HUES6 (cell line): Measurements from ENCODE around the gene DEPP1.
A peak's percentile ranks its signal among the peaks of the same experiment; 100 is the strongest.

ENCODE experiments used
- H3K27ac ChIP-seq: 2 replicates; pipeline ENCODE4 v1.7.0; 2013; ENCODE audit warnings: low read depth, mild to moderate bottlenecking, low read length, inconsistent platforms
- H3K27me3 ChIP-seq: 2 replicates; pipeline ENCODE4 v1.6.1; 2013; ENCODE audit warnings: low read length; ENCODE audit not compliant: control insufficient read depth, insufficient read depth
- H3K36me3 ChIP-seq: 2 replicates; pipeline ENCODE4 v1.6.1; 2013; ENCODE audit warnings: low read length; ENCODE audit not compliant: control insufficient read depth, insufficient read depth
- H3K4me1 ChIP-seq: 2 replicates; pipeline ENCODE4 v1.6.1; 2013; ENCODE audit warnings: low read length; ENCODE audit not compliant: control insufficient read depth, insufficient read depth
- H3K4me3 ChIP-seq: 2 replicates; pipeline ENCODE4 v1.5.1; 2013; ENCODE audit warnings: low read depth, low read length
- H3K9ac ChIP-seq: one replicate; pipeline ENCODE4 v1.6.1; 2013; ENCODE audit warnings: mild to moderate bottlenecking, low read length
- H3K9me3 ChIP-seq: 2 replicates; pipeline ENCODE4 v1.6.1; 2013; ENCODE audit warnings: low read depth, low read length; ENCODE audit not compliant: control insufficient read depth, insufficient read depth

The DEPP1 gene

GRCh38 chr10:44992732-44993225 lies 14.2 kb upstream of the DEPP1 start:
- Histone ChIP-seq H3K9me3 (no peaks in the 10 kb centered on the region), H3K27ac (no peak overlapping the region), H3K9ac (no peak overlapping the region), H3K4me3 (no peak overlapping the region), H3K36me3 (peaks cover 5% of the 10 kb centered on the region; the same call in 1 of the 2 replicates), H3K4me1 (peaks cover 45% of the 10 kb centered on the region), H3K27me3 (0 out of 2 replicates have a peak, but pooled peaks cover 3% of the 10 kb centered on the region)

DNA sequence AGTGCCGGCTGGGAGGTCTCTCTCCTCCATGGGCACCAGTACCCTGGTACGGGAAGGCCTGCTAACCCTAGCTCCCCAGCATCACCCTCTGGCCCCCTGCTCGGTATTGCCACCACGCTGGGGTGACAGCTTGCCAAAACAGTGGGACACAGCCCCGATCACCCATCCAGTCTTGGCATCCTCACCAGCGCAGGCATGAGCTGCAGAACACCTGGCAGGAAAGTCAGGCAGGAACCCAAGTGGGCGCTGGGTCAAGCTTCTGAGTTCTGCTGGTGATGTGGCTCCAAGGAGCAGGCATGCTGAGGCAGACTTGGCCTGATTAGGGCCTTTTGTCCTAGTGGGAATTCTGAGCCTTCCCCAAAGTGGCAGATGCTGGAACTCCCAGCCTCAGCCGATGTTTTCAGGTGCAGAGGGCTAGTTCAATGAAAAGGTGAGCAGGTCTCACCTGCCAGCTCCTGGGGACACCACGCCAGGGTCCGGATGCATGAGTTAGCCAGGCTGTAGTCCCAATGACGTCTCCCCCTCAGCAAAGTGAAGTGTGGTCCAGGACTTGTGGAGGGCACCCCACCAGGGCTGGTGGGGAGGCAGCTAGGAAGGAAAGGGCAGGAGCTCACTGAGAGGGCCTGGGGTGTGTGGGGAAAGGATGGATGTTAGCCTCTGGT lies 13.6 kb upstream of the DEPP1 start:
- Histone ChIP-seq H3K4me3 (no peak overlapping the region), H3K36me3 (peaks cover 5% of the 10 kb centered on the region; the same call in 1 of the 2 replicates), H3K27me3 (0 out of 2 replicates have a peak, but pooled peaks cover 3% of the 10 kb centered on the region), H3K9ac (no peak overlapping the region), H3K27ac (no peak overlapping the region), H3K4me1 (peaks cover 47% of the 10 kb centered on the region), H3K9me3 (no peaks in the 10 kb centered on the region)

DNA sequence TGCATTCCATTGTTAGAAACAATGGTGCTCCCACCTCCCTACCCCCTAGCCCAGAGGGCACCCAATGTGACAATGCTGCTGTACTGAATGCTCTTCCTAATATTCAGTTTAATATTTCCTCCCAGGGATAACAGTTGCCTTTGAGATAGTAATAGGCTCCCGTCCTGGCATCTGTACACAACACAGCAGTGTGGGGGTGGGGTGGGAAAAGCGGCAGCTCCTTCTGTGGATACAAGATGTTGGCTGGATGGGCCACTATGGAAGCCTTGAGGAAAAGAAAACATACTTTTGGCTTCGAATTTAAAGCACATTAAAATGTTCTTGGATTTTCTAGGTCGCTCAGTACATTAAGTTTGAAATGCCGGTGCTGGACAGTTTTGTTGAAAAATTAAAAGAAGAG lies 13.0 kb upstream of the DEPP1 start:
- Histone ChIP-seq H3K4me1 (peaks cover 49% of the 10 kb centered on the region), H3K9me3 (no peaks in the 10 kb centered on the region), H3K27ac (no peak overlapping the region), H3K36me3 (peaks cover 5% of the 10 kb centered on the region; the same call in 1 of the 2 replicates), H3K9ac (no peak overlapping the region), H3K4me3 (no peak overlapping the region), H3K27me3 (0 out of 2 replicates have a peak, but pooled peaks cover 3% of the 10 kb centered on the region)

DNA sequence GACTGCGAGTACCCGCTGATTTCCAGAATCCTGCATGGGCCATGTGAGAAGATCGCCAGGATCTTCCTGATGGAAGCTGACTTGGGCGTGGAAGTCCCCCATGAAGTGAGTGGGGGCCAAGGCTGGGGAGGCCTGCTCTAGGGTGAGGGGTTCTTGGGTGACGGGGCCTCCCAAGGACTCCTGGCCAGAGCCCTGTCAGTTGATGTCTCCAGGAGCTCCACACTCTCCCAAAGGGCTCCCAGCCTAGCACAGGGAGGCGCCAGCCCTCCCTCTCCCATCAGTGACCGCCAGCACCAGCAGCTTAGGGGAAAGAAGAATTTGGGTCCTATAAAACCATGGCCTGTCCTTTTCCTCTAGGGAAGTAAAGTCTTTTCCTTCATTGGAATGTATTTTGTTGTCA lies 12.4 kb upstream of the DEPP1 start:
- peaks cover 5% of the 10 kb centered on the region; the same call in 1 of the 2 replicates for H3K36me3 ChIP-seq
- no peak overlapping the region for H3K27ac ChIP-seq

DNA sequence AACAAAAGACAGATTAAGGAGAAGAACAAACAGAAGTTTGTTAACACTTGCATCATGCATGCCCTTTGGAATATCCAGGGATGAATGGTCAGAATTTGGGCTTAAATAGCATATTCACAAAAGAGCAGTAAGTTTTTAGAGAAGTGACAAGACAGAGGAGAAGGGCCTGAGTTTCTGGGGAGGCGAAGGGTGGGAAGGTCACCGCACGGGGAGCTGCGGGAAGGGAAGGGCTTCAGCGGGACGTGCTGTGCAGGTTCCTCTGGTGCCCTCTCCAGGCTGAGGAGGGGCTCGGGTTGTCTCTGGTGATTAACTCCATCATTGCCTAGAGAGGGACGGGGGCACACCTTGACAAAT lies 11.7 kb upstream of the DEPP1 start:
- Histone ChIP-seq H3K9ac (no peak overlapping the region), H3K36me3 (peaks cover 5% of the 10 kb centered on the region; the same call in 1 of the 2 replicates), H3K27me3 (0 out of 2 replicates have a peak, but pooled peaks cover 3% of the 10 kb centered on the region), H3K4me3 (0 out of 2 replicates have a peak overlapping the region, but pooled peaks have one; percentile 19), H3K9me3 (no peaks in the 10 kb centered on the region), H3K4me1 (peaks cover 62% of the 10 kb centered on the region), H3K27ac (no peak overlapping the region)

More for the DNA sequence above, 12.4 kb upstream of the DEPP1 start:
- no peaks in the 10 kb centered on the region for H3K9me3 ChIP-seq
- H3K4me1 ChIP-seq: peaks cover 55% of the 10 kb centered on the region
- H3K4me3 ChIP-seq: no peak overlapping the region
- no peak overlapping the region for H3K9ac ChIP-seq
- 0 out of 2 replicates have a peak, but pooled peaks cover 3% of the 10 kb centered on the region for H3K27me3 ChIP-seq

- H3K4me1 ChIP-seq: peaks cover 65% of the 10 kb centered on the region
- H3K4me3 ChIP-seq: 0 out of 2 replicates have a peak overlapping the region, but pooled peaks have one; percentile 19
- H3K27ac ChIP-seq: no peak overlapping the region
- 0 out of 2 replicates have a peak, but pooled peaks cover 3% of the 10 kb centered on the region for H3K27me3 ChIP-seq
- H3K36me3 ChIP-seq: peaks cover 5% of the 10 kb centered on the region; the same call in 1 of the 2 replicates
- H3K9ac ChIP-seq: no peak overlapping the region
- no peaks in the 10 kb centered on the region for H3K9me3 ChIP-seq
These were observed 11.1 kb upstream of the DEPP1 start for GRCh38 chr10:44989597-44990301.

GRCh38 chr10:44988957-44989585 lies 10.5 kb upstream of the DEPP1 start:
- Histone ChIP-seq H3K9ac (no peak overlapping the region), H3K27ac (no peak overlapping the region), H3K36me3 (peaks cover 5% of the 10 kb centered on the region; the same call in 1 of the 2 replicates), H3K4me1 (peaks cover 58% of the 10 kb centered on the region), H3K4me3 (no peak overlapping the region), H3K9me3 (no peaks in the 10 kb centered on the region), H3K27me3 (0 out of 2 replicates have a peak, but pooled peaks cover 3% of the 10 kb centered on the region)

DNA sequence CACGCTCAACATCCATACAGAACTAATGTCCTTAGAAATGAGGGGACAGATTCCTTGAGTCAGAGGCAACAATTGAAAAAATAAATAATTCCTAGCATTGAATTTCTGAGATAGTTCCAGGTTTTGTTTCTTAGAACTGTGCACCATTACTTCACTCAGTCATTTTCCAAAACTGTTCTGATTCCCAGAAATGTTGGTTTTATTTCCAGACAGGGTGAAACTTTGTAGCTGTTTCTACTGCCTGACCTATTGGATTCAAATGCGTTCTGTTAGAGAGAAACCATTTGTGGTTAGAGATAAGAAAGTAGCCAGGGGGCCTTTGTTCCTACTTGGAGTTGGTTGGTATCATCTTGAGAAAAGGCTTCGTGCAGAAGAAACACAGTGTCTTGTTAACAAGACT lies 8.1 kb upstream of the DEPP1 start:
- peaks cover 53% of the 10 kb centered on the region for H3K4me1 ChIP-seq
- no peak overlapping the region for H3K4me3 ChIP-seq
- no peaks in the 10 kb centered on the region; the same call in 1 of the 2 replicates for H3K36me3 ChIP-seq
- H3K9ac ChIP-seq: no peak overlapping the region
- H3K27me3 ChIP-seq: 0 out of 2 replicates have a peak, but pooled peaks cover 3% of the 10 kb centered on the region
- no peaks in the 10 kb centered on the region for H3K9me3 ChIP-seq
- no peak overlapping the region for H3K27ac ChIP-seq

GRCh38 chr10:44986179-44986578 lies 7.6 kb upstream of the DEPP1 start:
- Histone ChIP-seq H3K36me3 (no peaks in the 10 kb centered on the region; the same call in 1 of the 2 replicates), H3K27ac (no peak overlapping the region), H3K4me1 (peaks cover 49% of the 10 kb centered on the region), H3K9ac (no peak overlapping the region), H3K9me3 (no peaks in the 10 kb centered on the region), H3K27me3 (0 out of 2 replicates have a peak, but pooled peaks cover 3% of the 10 kb centered on the region), H3K4me3 (no peak overlapping the region)

GRCh38 chr10:44985175-44985681 lies 6.6 kb upstream of the DEPP1 start:
- Histone ChIP-seq H3K9ac (no peak overlapping the region), H3K27ac (no peak overlapping the region), H3K4me1 (peaks cover 48% of the 10 kb centered on the region)

More at GRCh38 chr10:44985175-44985681, 6.6 kb upstream of the DEPP1 start:
- no peak overlapping the region for H3K4me3 ChIP-seq
- H3K27me3 ChIP-seq: 0 out of 2 replicates have a peak, but pooled peaks cover 3% of the 10 kb centered on the region
- H3K36me3 ChIP-seq: no peaks in the 10 kb centered on the region; the same call in 1 of the 2 replicates
- H3K9me3 ChIP-seq: no peaks in the 10 kb centered on the region
